Heart right ventricle (tissue), 16 donors: ENCODE data around the gene FLRT2. TPM values are rescaled to one million over a fixed set of nuclear protein-coding genes. Genes with fewer than 3 reads are reported as not detected.

Experiments
- ATAC-seq, 8 donors: fragments of 200-7000 bp; cut with Tn5 transposase; one replicate each; pipeline ENCODE4 v1.9.1; 2020; ENCODE audit warnings: mild to moderate bottlenecking in 8 of 8, moderate library complexity in 8 of 8, moderate number of reproducible peaks in 1 of 8
- DNase-seq, 2 donors: peaks; one replicate each; pipeline ENCODE4 v3.0.0-alpha.2; 2020
- H3K27ac ChIP-seq, 10 donors: fragments of 200-600 bp; sonication (generic) in 2 of 10; one replicate each; pipeline versions ENCODE4 v1.5.0 to v1.8.0; 2020 to 2022; ENCODE audit warnings: mild to moderate bottlenecking in 3 of 10
- H3K27me3 ChIP-seq, 7 donors: fragments of 200-600 bp; one replicate each; pipeline ENCODE4 v1.8.0; 2021 to 2022; ENCODE audit warnings: mild to moderate bottlenecking in 2 of 7
- H3K36me3 ChIP-seq, 9 donors: fragments of 200-600 bp; sonication (generic) in 1 of 9; one replicate each; pipeline versions ENCODE4 v1.5.0 to v1.8.0; 2020 to 2022; ENCODE audit warnings: mild to moderate bottlenecking in 2 of 9
- H3K4me1 ChIP-seq, 9 donors: fragments of 200-600 bp; sonication (generic) in 1 of 9; one replicate each; pipeline versions ENCODE4 v1.5.0 to v1.8.0; 2020 to 2022; ENCODE audit warnings: mild to moderate bottlenecking in 4 of 9
- H3K4me3 ChIP-seq, 10 donors: fragments of 200-600 bp; sonication (generic) in 2 of 10; one replicate each; pipeline versions ENCODE4 v1.5.0 to v1.8.0; 2020 to 2022; ENCODE audit warnings: mild to moderate bottlenecking in 7 of 10, moderate library complexity in 2 of 10
- H3K9me3 ChIP-seq, 11 donors: fragments of 200-600 bp in 10 of 11; sonication (generic) in 2 of 11; one replicate each; pipeline versions ENCODE4 v1.5.0 to v1.8.0; 2013 to 2022; ENCODE audit warnings: mild to moderate bottlenecking in 2 of 11, control low read depth in 1 of 11, moderate library complexity in 1 of 11
- whole genome bisulfite sequencing, 2 donors: extraction: QIAGEN DNeasy Blood & Tissue Kit; methylation state at CpG; one replicate each; pipeline ENCODE4 v1.1.7; 2013; ENCODE audit warnings: inconsistent platforms in 1 of 2; 5-methylcytosine and 5-hydroxymethylcytosine counted together
- intact Hi-C, 10 donors: fragments of 100-400 bp; cut with DNase I; formaldehyde crosslinking; loops; one replicate each; pipeline versions ENCODE4 v1.11.1 to v1.14.2; 2022
- polyA plus RNA-seq, 2 donors: library from polyadenylated mRNA; stranded (reverse); fragments of 200-250 nt; gene quantifications; one replicate each; pipeline ENCODE4 v1.2.3, GENCODE V29; 2013
- total RNA-seq, 10 donors: library from RNA; stranded (reverse); fragmentation: NEBNext Ultra II Directional in 3 of 10; extraction: Animal tissue kit (Norgen Biotek cat#: 25700) in 3 of 10; gene quantifications; one replicate each; pipeline versions ENCODE4 v1.2.1 to v1.2.4, GENCODE V29; 2021 to 2023
- TF ChIP-seq, protein P1 (sequence below), 9 donors: fragments of 200-600 bp; sonication (generic) in 2 of 9; IDR thresholded peaks; one replicate each; pipeline versions ENCODE4 v1.5.0 to v1.8.0; 2021 to 2022; ENCODE audit warnings: antibody characterized with exemption in 9 of 9, mild to moderate bottlenecking in 5 of 9, moderate library complexity in 1 of 9
- donor health status: Arrhythmogenic right ventricular cardiomyopathy.
- donor health status: ischemic (EF 13 %, LVEDD 7.1; RV severe dilation, severe dysfunction).
- donor health status: healthy with polysubstance abuse.
- donor health status: DM: no; HTN: yes; CAD: no.
- donor health status: DM: no; HTN: no; CAD: no.
- donor health status: ischemic (EF 25% LVEDD 6.9; RV normal size, moderate dysfunction).
- donor health status: ischemic (EF 25% LVEDD 5.7; RV mildly dilated, moderate dysfunction).
- donor health status: healthy.
- donor health status: DM: yes; HTN: yes; CAD: no.
- donor health status: Ischemic cardiomyopathy.
- donor health status: ischemic (EF 35%, LVEDD 5.7; RV mildly dilated, moderate dysfunction).
- donor health status: nonischemic (EF 11% LVEDD 7.7; RV severe dilation, severe dysfunction).
- donor health status: DM: yes; HTN: yes; CAD: no.
- donor health status: PGD.
- donor health status: ischemic (EF 29% LVEDD 5.4; RV normal size, mild dysfunction).
- donor health status: nonischemic (EF 23%, LVEDD 6.1; RV moderate dilation, normal function).

The FLRT2 gene
- total and polyA plus RNA-seq, 12 donors: 1.1 to 7.5 (median 3.1) TPM

DNA sequence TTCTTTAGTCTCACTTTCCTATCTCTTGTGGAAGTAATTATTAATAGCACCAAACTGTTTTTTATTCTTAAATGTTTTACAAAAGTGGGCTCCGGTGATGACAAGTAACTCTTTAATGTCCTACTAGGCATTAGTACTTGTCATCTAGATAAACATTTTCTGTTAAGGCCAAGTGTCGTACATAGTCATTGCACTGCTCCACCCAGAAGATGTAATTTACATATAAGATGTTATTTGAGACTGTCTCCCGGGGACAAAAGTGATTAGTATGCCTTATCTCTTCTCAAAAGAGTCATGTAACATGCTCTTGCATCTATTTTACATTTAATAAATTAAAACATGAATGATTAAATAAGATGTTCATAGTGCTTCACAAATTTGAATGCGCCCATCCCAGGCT lies 88.4 kb downstream of the FLRT2 start:
- no peak overlapping the region for H3K27ac ChIP-seq
- WGBS, 2 donors: 85 to 88% methylated on average over 4 of the region's 4 CpGs
- intact Hi-C loops: no loop called here
- H3K36me3 ChIP-seq: peaks cover 0 to 16% (median 0%) of the 10 kb centered on the region in 9 donors
- no peak for ATAC-seq
- no peaks in the 10 kb centered on the region for H3K4me1 ChIP-seq
- H3K9me3 ChIP-seq: no peaks in the 10 kb centered on the region
- no peak overlapping the region for H3K4me3 ChIP-seq
- H3K27me3 ChIP-seq: no peaks in the 10 kb centered on the region
- TF ChIP-seq, protein P1, sequence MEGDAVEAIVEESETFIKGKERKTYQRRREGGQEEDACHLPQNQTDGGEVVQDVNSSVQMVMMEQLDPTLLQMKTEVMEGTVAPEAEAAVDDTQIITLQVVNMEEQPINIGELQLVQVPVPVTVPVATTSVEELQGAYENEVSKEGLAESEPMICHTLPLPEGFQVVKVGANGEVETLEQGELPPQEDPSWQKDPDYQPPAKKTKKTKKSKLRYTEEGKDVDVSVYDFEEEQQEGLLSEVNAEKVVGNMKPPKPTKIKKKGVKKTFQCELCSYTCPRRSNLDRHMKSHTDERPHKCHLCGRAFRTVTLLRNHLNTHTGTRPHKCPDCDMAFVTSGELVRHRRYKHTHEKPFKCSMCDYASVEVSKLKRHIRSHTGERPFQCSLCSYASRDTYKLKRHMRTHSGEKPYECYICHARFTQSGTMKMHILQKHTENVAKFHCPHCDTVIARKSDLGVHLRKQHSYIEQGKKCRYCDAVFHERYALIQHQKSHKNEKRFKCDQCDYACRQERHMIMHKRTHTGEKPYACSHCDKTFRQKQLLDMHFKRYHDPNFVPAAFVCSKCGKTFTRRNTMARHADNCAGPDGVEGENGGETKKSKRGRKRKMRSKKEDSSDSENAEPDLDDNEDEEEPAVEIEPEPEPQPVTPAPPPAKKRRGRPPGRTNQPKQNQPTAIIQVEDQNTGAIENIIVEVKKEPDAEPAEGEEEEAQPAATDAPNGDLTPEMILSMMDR (IDR thresholded peaks at IDR 0.05): no peak
- no peak for DNase-seq

DNA sequence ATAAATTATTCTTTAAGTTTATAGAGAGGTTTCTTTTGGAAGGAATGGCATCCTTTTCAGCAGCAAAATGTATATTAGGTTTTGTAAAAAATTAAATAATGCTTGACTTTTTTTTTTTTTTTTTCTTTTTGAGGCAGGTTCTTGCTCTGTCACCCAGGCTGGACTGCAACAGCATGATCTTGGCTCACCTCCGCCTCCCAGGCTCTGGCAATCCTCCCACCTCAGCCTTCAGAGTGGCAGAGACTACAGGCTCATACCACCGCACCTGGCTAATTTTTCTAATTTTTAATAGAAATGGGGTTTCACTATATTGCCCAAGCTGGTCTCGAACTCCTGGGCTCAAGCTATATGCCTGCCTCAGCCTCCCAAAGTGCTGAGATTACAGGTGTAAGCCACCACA lies 89.0 kb downstream of the FLRT2 start:
- 92 to 96% methylated on average over 3 of the region's 3 CpGs for WGBS, 2 donors
- Histone ChIP-seq H3K27ac (no peak overlapping the region), H3K4me3 (no peak overlapping the region), H3K4me1 (no peaks in the 10 kb centered on the region), H3K27me3 (no peaks in the 10 kb centered on the region), H3K36me3 (peaks cover 0 to 16% (median 0%) of the 10 kb centered on the region in 9 donors), H3K9me3 (no peaks in the 10 kb centered on the region)
- DNase-seq: no peak
- TF ChIP-seq, protein P1 (IDR thresholded peaks at IDR 0.05): no peak
- intact Hi-C loops: no loop called here
- ATAC-seq: no peak

DNA sequence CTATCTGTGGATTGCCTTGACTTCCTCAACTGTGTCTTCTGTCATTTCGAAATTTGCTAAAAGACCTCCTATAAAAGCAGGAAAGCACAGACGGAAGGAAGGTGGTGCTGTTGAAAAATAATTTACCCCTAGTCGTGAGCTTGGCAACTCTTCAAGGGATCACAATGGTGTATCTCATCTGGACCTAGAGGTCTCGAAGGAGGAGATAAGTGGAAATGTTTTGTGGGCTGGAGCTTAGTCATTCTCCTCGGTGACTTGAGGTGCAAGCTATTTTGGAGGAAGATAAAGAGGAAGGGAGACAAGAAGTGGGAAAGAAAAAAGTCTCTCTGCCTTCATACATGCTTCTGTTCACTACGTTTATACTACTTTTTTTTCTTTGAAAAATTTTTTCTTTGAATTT lies 89.9 kb downstream of the FLRT2 start:
- 45 to 46% methylated on average over 6 of the region's 6 CpGs for WGBS, 2 donors

DNA sequence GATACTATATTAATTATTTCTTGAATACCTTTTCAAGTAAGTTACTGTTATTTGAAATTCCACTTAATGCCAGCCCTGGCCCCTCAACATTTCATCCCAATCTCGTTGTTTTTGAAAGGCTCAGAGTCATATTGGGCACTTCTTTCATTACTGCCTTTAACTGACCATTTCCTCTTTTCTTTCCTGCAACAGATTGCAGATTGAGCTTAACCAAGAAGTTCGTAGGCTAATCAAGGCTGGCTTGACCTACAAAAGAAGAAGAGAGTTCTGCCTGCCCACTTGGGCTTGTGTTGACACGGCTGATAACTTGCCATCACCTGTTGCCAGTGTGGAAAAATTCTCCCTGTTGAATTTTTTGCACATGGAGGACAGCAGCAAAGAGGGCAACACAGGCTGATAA lies 91.0 kb downstream of the FLRT2 start:
- TF ChIP-seq, protein P1 (IDR thresholded peaks at IDR 0.05): no peak
- intact Hi-C loops: no loop called here
- ATAC-seq (no peak), DNase-seq (no peak)
- Histone ChIP-seq H3K4me1 (no peaks in the 10 kb centered on the region), H3K4me3 (no peak overlapping the region), H3K9me3 (no peaks in the 10 kb centered on the region), H3K27me3 (no peaks in the 10 kb centered on the region), H3K36me3 (peaks cover 0 to 16% (median 0%) of the 10 kb centered on the region in 9 donors), H3K27ac (no peak overlapping the region)
- 57 to 59% methylated on average over 3 of the region's 3 CpGs for WGBS, 2 donors

More for the DNA sequence above, 89.9 kb downstream of the FLRT2 start:
- intact Hi-C loops: no loop called here
- Histone ChIP-seq H3K4me1 (no peaks in the 10 kb centered on the region), H3K27me3 (no peaks in the 10 kb centered on the region), H3K36me3 (peaks cover 0 to 16% (median 0%) of the 10 kb centered on the region in 9 donors), H3K27ac (no peak overlapping the region), H3K4me3 (no peak overlapping the region), H3K9me3 (no peaks in the 10 kb centered on the region)
- TF ChIP-seq, protein P1 (IDR thresholded peaks at IDR 0.05): no peak
- DNase-seq (no peak), ATAC-seq (no peak)
